Inferior parietal cortex (tissue), 1 donor: Measurements from ENCODE around the gene TPSAB1.

Source experiments
- DNase-seq: peaks from one replicate; pipeline ENCODE4 v3.0.0-alpha.2; 2016; ENCODE audit errors: extremely low spot score

Gene TPSAB1

GRCh38 chr16:1285669-1286512 is 45.4 kb downstream of the TPSAB1 start:
- no peak for DNase-seq

DNA sequence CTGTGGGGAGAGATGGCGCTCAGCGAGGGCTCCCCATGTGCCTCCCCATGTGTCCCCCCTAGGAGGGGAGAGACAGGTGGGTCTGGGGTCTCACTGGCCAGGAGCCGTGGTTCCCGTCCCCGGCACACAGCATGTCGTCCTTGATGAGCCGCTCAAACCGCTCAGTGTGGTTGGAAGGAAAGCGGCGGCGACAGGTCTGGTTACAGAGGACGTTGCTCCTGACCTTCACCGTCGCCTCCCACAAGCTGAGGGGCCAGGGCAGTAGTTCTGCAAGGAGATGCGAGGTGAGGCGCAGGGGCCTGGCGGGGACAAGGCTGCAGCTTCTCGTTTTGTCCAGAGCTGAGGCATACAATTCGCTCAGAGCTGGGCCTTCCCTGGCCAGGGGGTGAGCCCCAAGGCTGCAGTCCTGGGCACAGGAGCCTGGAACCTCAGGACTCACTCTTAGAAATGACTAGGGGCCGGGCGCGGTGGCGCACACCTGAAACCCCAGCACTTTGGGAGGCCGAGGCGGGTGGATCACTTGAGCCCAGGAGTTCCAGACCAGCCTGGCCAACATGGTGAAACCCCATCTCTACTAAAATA is 46.1 kb downstream of the TPSAB1 start:
- DNase-seq = no peak

GRCh38 chr16:1287982-1288670 is 47.6 kb downstream of the TPSAB1 start:
- no peak for DNase-seq

DNA sequence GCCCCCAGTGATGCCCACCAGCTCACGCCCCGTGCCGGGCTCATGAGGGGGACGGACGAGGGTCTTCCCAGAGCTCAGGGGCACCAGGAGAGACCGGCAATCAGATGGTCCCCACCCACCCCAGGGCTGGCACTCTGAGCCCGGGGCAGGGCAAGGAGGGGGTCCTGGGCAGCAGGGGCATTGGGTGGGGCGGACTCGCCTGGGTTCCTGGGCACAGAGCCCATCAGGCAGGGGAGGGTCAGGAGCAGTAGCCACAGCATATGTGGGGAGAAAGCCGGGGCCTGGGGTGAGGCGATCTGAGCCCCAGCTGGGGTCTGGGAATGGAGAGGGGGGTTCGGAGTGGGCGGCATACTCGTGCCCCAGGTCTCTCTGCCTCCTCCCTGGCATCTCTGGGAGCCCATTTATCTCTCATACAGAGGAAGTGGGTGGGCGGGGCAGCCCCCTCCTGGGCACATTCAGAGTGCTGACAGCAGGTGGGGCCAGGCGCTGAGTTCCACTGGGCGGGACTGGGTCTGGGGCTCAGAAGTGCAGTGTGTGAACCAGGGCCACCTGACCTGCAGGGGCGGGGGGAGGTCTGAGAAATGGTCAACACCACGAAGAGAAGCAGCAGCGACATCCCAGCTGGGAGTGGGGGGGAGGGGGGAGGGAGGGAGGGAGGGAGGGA is 48.4 kb downstream of the TPSAB1 start:
- no peak for DNase-seq

GRCh38 chr16:1289477-1289866 is 49.0 kb downstream of the TPSAB1 start:
- no peak for DNase-seq

GRCh38 chr16:1290063-1290501 is 49.6 kb downstream of the TPSAB1 start:
- DNase-seq = no peak

DNA sequence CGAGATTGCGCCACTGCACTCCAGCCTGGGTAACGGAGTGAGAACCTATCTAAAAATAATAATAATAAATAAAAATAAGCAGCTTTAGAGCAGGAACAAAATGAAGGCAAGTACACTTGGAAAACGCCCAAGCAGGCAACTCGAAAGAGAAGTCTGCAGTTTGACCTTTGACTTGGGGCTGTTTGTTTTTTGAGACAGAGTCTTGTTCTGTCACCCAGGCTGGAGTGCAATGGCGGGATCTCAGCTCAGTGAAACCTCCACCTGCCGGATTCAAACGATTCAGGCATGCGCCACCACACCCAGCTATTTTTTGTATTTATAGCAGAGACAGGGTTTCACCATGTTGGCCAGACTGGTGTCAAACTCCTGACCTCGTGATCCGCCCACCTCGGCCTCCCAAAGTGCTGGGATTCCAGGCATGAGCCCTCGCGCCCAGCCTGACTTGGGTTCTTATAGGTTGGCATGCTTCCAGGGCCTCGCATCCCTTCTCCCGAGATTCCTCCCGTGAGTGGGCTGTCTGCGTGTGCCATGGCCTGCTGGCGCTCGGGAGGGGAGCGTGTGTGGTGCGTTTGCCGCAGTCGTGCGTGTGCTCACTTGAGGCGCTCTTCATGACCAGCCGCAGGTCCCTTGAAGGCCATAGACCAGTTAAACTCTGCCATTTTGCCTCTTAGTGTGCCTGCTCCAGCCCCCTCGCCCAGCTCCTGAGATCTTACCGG is 50.5 kb downstream of the TPSAB1 start:
- no peak for DNase-seq

DNA sequence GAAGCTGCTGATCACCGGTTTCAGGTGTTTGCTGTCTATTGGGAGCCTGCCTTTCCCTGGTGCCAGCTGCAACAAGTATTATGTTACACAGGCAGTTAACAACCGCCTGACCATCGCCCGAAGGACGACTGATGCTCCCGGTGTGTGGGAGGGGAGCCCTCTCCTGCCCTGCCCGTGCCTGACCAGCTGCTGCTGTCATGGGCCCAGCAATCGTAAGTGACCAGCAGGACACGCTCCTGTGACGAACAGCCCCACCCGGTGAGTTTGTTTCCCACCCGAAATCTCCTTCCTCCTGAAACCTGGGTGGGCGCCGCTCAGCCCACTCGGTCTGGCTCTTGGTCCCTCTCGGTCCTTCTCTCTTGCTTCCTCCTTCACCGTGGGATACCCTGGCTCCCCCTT is 51.1 kb downstream of the TPSAB1 start:
- DNase-seq = no peak
